ENCODE data around the gene IL17B.

IL17B gene

GRCh38 chr5:149414405-149415065 is 35.4 kb upstream of the IL17B start:
- no peak for TF ChIP-seq CTCF (IDR thresholded peaks at IDR 0.05; ENCODE audit: low read depth, low read length, missing control alignments)
- in situ Hi-C loops (cut with HindIII; ENCODE audit: low sequenced_read_pairs): no loop called here
- DNase-seq (ENCODE audit: low read depth): no peak
- no peak overlapping the region for H3K4me3 ChIP-seq (ENCODE audit: low read depth, low read length)

- in situ Hi-C loops (cut with HindIII; ENCODE audit: low sequenced_read_pairs): no loop called here
- H3K4me3 ChIP-seq (ENCODE audit: low read depth, low read length): no peak overlapping the region
- no peak for TF ChIP-seq CTCF (IDR thresholded peaks at IDR 0.05; ENCODE audit: low read depth, low read length, missing control alignments)
- no peak for DNase-seq (ENCODE audit: low read depth)
Observed at GRCh38 chr5:149413477-149414210, 34.6 kb upstream of the IL17B start.

DNA sequence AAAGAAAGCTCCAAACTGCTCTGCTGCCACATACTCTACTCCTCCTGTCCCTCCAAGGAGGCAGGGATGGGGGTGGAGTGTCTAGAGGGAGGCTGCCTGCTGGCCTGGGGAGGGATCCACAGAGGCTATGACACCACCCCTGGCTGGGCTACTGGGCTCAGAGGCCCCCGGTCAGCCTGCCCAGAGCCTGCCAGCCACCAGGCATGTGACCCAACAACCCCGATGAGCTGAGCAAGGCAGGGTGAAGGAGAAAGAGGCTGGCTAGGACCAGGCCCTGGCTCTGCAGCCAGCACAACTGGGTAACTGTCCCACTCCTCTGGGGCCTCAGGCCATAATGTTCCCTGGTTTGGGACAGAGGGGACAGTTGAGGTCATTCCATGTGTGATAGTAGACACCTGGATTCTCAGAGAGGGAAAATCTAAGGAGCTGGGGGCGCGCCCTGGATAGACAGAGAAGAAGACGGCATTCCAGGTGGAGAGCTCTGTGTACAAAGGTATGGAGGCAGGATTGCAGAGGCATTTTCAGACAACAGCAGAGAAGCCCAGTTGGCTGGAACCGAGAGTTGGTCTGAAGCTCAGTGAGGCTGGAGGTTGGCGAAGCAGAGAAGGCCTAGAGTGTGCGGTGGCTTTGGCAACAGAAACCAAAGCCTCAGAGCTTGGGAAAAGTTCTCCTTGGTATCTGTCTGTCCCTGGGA is 33.8 kb upstream of the IL17B start:
- no peak overlapping the region for H3K4me3 ChIP-seq (ENCODE audit: low read depth, low read length)
- DNase-seq (ENCODE audit: low read depth): no peak
- no peak for TF ChIP-seq CTCF (IDR thresholded peaks at IDR 0.05; ENCODE audit: low read depth, low read length, missing control alignments)
- in situ Hi-C loops (cut with HindIII; ENCODE audit: low sequenced_read_pairs): no loop called here

- in situ Hi-C loops (cut with HindIII; ENCODE audit: low sequenced_read_pairs): no loop called here
- H3K4me3 ChIP-seq (ENCODE audit: low read depth, low read length): no peak overlapping the region
- DNase-seq (ENCODE audit: low read depth): no peak
- TF ChIP-seq CTCF (IDR thresholded peaks at IDR 0.05; ENCODE audit: low read depth, low read length, missing control alignments): no peak
Observed at GRCh38 chr5:149411738-149412519, 32.8 kb upstream of the IL17B start.

- in situ Hi-C loops (cut with HindIII; ENCODE audit: low sequenced_read_pairs): no loop called here
- no peak overlapping the region for H3K4me3 ChIP-seq (ENCODE audit: low read depth, low read length)
- TF ChIP-seq CTCF (IDR thresholded peaks at IDR 0.05; ENCODE audit: low read depth, low read length, missing control alignments): no peak
- no peak for DNase-seq (ENCODE audit: low read depth)
Observed at GRCh38 chr5:149410721-149411432, 31.8 kb upstream of the IL17B start.
